ENCODE results near the gene C2CD5.
A peak's percentile ranks its signal among the peaks of the same experiment; 100 is the strongest.
"Not testable (repeated sequence)": the region's sequence is repeated elsewhere in the genome, so short reads cannot be mapped to it uniquely, and the experiment has no call there.

Gene C2CD5

GRCh38 chr12:22463306-22463705 lies 81.0 kb downstream of the C2CD5 start:
- TF ChIP-seq CTCF (IDR thresholded peaks at IDR 0.05; ENCODE audit: borderline replicate concordance, insufficient read depth, low read depth, low read length), result no peak

GRCh38 chr12:22461786-22462185 lies 82.6 kb downstream of the C2CD5 start:
- no peak for TF ChIP-seq CTCF (IDR thresholded peaks at IDR 0.05; ENCODE audit: borderline replicate concordance, insufficient read depth, low read depth, low read length)
- H3K4me3 ChIP-seq (ENCODE audit: low read depth, low read length), result no peak overlapping the region

More at GRCh38 chr12:22463306-22463705, 81.0 kb downstream of the C2CD5 start:
- no peak overlapping the region for H3K4me3 ChIP-seq (ENCODE audit: low read depth, low read length)

- peak; percentile 49; the same call in 1 of the 2 replicates for TF ChIP-seq CTCF (IDR thresholded peaks at IDR 0.05; ENCODE audit: borderline replicate concordance, insufficient read depth, low read depth, low read length)
- H3K4me3 ChIP-seq (ENCODE audit: low read depth, low read length), result no peak overlapping the region
These were observed 84.4 kb downstream of the C2CD5 start for GRCh38 chr12:22459838-22460490.

GRCh38 chr12:22458298-22458937 lies 85.9 kb downstream of the C2CD5 start:
- H3K4me3 ChIP-seq (ENCODE audit: low read depth, low read length), result no peak overlapping the region
- no peak for TF ChIP-seq CTCF (IDR thresholded peaks at IDR 0.05; ENCODE audit: borderline replicate concordance, insufficient read depth, low read depth, low read length)

GRCh38 chr12:22457085-22457484 lies 87.3 kb downstream of the C2CD5 start:
- no peak overlapping the region for H3K4me3 ChIP-seq (ENCODE audit: low read depth, low read length)
- no peak for TF ChIP-seq CTCF (IDR thresholded peaks at IDR 0.05; ENCODE audit: borderline replicate concordance, insufficient read depth, low read depth, low read length)

- no peak overlapping the region for H3K4me3 ChIP-seq (ENCODE audit: low read depth, low read length)
- TF ChIP-seq CTCF (IDR thresholded peaks at IDR 0.05; ENCODE audit: borderline replicate concordance, insufficient read depth, low read depth, low read length), result no peak
These were observed 90.8 kb downstream of the C2CD5 start for GRCh38 chr12:22453511-22453910.

- H3K4me3 ChIP-seq (ENCODE audit: low read depth, low read length), result no peak overlapping the region
- no peak for TF ChIP-seq CTCF (IDR thresholded peaks at IDR 0.05; ENCODE audit: borderline replicate concordance, insufficient read depth, low read depth, low read length)
These were observed 97.1 kb downstream of the C2CD5 start for GRCh38 chr12:22447223-22447622.

GRCh38 chr12:22444317-22444665 lies 100.1 kb downstream of the C2CD5 start:
- not testable (repeated sequence) for H3K4me3 ChIP-seq (ENCODE audit: low read depth, low read length)

Data from GM12875 (cell line).